HS-5 (cell line): ENCODE data around the gene LINC01488.
A peak's percentile ranks its signal among the peaks of the same experiment; 100 is the strongest.

Source experiments
- DNase-seq: peaks from one replicate; pipeline ENCODE4 v3.0.0-alpha.2; 2012; ENCODE audit warnings: low read depth

LINC01488 gene

DNA sequence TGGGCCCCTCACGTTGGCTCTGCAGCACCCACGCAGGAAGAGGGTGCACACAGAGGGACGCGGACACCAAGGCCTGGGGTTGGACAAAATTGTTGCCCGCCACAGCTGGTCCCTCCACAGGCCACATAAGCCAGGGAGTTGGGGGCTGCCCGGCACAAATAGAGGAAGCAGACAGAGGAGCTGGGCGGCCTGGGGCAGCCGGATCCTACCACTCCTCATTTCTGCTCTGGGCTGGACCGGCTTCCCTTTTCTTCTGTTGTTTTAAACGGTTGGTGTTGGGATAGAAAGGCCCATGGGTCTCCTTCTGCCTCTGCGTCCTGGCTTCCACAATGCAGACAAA, 36.4 kb upstream of the LINC01488 start:
- no peak for DNase-seq

DNA sequence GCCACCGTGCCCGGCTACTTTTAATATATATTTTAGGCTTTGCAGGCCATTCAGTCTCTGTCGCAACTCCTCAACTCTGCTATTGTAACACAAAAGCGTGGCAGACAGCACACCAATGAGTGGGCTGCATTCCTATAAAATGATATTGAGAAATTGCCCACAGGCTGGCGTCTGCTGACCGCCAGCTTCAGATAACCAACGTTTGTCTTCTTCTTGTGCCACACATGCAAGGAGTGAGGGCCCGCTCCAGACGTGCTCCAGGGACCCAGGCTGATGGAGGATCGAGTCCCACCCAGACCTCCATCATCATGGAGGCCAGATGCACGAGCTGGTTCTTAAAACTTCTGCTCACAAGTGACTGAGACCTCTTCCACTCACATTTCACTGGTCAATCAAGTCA, 35.4 kb upstream of the LINC01488 start:
- no peak for DNase-seq

DNA sequence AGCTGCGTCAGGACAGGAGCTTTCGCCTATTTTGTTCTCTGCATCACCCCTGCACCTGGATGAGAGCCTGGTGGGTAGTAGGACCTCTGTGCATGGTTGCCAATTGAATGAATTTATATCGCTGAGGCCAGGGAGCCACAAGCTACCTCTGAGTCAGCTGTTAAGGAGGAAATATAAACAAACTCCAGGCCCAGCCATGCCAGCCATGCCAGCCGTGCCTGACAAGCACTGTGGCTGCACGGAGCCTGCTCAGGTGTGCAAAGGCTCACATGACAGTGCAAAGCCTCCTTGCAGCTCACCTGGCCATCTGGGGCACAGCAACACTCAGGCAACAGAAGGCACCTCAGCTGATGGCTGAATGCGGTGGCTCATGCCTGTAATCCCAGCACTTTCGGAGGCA, 33.7 kb upstream of the LINC01488 start:
- no peak for DNase-seq

DNA sequence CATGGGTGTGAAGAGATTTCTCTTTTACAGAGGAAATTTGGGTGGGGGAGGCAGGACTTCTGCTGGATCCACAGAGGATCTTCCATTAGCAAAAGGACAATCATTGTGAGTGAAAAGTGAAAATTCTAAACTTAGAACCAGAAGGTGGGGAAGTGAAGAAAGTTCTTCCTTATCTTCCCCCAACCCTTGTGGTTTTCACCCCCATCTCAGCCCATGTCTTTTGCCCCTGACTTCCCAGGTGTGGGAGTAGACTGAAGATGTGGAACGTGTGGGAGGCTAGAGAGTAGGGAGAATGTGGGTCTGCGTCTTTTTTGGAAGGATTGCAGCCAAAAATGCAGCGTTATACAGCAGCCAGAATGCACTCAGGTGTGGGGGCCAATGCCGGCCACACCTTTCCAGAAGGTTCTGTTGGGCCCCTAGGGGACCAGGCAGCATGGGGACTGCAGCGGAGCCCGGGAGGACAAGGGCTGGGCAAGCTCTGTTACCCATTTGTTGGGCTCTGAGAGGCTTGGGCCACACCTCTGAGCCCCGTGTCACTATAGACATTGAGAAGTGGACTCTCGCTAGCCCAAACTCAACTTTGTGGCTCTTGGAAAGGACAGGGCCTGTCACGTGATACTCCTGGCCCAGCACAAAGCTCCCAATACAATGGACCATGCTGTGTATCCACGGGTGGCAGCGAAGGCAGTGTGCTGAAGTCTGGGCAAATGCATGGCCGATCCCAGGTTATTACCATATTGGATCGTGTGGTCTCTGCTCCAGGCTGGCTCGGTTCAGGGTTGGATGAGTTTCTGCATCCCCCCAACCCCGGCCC, 32.8 kb upstream of the LINC01488 start:
- DNase-seq = no peak

DNA sequence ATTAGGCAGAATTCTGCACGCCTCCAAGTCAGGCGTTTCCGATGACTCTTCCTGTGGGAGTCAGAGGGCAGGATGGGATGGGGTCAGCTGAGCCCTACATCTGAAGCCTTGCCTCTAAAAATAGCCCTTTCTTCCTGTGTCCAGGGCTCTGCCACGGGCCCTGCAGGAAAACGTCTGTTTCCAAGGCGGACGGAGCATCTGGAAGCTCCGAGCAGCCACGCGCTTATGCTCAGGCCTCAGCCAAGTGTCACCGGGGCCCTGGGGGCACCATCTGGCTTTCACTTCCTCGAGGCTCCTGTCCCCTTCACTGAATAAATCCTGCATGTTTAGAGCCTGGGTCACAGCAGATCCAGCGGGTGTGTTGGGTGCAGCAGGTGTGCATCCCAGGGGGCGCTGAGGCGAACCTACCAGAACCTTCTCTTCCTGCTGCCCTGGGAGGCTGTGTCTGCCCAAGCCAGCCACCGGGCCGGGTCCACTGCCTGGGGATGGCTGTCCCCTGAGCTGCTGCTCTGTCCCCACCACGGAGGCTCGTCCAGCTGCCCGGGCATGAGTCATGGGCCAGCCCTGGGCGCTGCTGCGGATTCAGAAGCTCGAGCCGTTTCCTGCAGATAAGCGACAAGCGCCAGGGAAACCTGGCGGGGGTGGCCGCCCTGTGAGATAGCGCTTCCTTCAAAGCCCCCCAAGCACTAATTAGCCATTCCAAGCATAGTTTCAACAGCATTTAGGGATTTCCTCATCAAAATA, 32.0 kb upstream of the LINC01488 start:
- DNase-seq = no peak

DNA sequence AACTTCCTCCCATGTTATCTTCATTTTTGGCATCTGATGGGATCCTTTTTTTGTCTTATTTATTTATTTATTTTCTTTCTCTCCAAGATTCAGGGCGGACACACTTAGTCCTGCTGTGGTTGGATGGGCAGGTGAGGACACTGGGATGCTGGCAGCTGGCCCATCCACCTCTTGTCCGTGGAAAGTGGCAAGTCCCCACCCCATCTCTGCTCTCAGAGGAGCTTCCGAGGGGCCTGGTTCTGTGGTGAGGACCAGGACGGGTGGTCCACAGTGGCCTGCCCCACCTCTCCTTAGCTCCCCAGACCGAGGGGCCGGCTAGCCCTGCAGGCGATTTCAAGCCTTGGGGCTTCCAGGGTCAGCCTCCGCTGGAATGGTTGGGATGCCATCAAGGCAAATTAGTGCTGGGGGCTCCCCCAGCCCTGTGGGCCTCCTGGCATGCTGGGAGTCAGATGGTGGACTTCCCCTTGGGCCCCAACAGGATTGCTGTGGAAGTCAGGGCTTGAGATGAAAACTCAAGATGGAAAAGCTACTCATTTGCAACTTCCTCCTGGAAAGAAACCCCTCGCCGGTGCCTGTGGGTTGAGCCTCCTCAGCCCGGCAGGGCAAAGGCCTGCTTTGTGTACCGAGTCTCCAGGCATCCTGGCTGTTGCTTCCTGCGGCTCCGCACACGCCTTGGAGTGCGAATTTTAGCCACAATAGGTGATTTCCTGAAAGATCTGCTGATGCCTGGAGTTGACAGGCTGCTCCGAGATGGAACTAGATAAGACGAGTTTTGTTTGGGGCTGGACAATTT, 31.2 kb upstream of the LINC01488 start:
- DNase-seq = no peak

DNA sequence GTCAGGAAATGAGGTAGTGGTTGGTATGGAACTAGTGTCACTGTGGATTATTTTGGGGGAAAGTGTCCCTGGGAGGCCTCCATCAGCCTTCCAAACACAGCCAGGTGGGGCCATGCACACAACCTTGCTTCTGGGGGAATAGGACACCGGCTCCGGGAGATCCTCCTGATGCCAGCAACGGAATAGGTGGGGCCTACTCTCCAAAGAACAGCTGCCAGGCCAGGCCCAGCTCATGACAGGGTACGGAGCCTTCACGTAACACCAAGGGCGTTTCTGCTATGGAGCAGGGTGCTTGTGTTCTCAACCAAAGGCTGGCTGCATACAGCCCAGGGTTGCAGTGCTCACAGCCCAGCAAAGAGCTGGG, 30.6 kb upstream of the LINC01488 start:
- no peak for DNase-seq

DNA sequence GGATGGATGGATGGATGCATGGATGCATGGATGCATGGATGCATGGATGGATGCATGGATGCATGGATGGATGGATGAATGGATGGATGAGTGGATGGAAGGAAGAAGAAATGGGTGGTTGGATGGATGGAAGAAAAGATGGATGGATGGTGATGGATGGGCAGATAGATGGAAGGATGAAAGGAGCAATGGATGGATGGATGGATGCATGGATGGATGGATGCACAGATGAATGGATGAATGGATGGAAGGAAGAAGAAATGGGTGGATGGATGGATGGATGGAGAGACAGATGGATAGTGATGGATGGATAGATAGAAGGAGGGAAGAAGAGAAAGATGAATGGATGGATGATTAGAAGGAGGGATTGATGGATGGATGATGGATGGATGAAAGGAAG, 30.2 kb upstream of the LINC01488 start:
- no peak for DNase-seq

DNA sequence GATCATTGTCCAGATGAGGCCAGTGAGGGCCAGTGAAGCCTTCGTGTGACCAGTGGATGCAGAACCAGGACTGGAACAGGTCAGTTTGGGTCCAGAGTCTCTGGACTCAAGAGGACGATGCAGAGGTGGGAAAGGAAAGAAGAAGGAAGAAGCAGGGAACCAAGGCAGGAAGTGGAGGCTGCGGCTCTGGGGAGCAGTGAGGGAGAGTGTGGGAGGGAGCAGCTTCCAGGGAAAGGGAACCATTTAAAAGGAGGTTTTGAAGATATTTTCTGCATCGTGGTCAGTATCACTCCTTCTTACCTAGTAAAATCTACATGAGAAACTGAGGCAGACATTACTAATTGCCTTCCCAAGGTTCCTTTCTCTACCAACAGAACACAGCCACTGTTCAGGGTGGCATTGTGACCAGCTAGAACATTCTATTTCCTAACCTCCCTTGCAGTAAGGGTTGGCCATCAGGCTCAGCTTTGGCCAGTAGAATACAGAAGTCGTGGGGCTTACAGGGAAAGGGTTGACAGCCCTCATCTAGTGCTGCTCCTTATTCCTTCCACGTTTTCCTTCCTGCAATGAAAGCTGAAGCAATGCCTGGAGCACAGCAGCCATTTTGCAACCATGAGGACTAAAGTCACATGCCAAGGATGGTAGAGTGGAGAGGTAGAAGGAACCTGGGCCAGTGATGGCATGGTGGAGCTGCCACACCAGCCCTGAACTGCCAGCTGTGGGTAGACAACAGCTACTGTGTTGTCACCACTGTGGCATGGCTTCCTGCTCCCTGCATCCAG, 29.1 kb upstream of the LINC01488 start:
- no peak for DNase-seq

DNA sequence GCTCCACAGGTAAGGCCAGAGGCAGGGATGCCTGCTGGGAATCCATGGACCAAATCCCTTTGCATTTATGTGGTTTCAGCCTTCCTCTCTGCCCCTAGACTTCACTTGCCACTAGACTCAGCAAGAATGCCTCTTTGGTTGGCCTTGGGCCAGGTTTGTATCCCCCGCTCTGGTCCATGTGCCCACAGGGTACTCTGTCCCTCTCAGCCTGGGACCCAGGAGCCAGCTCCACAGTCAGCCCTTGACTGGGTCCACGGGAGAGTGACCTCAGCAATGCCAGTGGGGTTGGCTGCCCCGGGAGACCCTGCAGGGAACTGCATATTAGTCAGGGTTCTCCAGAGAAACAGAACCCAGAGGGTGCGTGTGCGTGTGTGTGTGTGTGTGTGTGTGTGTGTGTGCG, 28.3 kb upstream of the LINC01488 start:
- no peak for DNase-seq

DNA sequence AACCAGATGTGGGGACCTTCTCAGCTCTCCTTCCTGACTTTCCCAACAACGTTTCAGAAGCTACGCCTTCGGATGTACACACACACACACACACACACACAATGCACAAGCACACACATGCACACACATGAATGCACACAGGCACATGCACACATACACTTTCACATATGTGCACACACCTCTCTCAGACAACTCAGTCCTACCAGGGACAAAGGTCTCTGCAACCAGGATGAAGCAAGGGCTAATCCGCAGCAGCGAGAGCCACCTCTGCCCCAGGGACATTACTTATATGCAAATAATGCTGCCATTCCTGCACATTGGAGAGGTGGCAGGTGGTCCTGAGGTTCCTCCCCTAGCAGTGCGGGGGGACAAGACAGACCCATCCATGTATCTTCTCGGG, 27.4 kb upstream of the LINC01488 start:
- DNase-seq = no peak

DNA sequence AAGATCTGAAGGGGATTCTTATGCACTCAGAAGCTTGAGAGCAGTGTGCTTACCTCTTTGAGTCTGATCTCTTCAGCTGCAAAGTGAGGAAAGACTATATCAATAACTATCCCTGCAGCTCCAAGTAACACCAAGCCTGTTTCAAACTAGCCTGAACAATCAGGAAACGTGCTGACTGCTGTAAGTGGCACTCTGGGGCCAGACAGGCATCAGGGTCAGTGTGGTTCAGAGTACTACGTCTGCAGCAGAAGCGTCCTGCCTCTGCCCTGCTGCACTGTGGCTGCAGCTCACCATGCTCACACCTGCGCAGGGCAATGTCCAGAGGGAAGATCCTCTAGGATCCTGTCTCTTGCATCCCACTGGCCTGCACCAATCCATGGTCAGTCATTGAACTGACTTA, 25.5 kb upstream of the LINC01488 start:
- no peak for DNase-seq

DNA sequence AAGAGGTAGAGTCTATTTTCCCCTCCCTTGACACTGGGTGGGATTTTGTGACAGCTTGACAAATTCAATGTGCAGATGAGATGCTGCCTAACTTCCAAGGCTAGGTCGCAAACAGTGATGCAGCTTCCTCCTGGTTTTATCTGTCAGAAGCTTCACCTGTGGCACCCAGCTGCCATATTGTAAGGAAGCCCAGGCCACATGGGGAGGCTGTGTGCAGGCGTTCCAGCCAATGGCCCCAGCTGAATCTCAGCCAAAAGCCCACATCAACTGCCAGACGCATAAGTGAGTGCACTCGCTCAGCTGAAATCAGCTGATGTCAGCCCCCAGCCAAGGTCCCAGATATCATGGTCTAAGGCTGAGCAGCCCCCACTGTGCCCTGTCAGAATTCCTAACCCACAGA, 24.8 kb upstream of the LINC01488 start:
- DNase-seq = no peak

DNA sequence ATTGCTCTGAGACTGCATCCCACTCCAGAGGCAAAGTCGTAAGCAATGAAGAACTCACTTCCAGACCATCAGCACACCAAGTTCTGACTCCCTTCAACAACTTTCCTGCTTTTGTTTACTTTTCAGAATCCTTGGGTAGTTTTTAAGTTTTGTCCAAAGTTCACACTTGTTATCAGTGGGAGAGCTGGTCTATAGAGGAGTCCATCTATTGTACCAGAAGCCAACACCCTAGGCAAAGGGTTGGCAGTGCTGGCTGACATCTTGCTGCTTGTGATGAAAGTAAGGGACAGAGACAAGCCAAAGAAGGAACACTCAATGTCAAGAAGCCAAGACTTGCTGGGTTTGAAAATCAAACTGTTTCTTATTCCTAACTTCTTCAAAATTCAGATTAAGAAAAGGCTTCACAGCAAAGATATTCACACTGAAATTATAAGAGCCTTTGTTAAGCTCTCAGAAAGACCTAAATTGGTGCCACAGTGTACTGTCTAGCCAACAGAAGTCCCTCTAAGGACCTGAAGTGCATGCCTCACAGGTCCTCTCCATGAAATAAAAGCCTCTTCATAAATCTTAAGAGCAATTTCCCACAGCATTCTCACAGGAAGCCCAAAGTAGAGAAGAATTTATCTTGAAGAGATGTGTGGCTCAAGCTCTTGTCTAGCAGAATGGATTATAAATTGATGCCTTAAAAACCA, 21.5 kb upstream of the LINC01488 start:
- no peak for DNase-seq

DNA sequence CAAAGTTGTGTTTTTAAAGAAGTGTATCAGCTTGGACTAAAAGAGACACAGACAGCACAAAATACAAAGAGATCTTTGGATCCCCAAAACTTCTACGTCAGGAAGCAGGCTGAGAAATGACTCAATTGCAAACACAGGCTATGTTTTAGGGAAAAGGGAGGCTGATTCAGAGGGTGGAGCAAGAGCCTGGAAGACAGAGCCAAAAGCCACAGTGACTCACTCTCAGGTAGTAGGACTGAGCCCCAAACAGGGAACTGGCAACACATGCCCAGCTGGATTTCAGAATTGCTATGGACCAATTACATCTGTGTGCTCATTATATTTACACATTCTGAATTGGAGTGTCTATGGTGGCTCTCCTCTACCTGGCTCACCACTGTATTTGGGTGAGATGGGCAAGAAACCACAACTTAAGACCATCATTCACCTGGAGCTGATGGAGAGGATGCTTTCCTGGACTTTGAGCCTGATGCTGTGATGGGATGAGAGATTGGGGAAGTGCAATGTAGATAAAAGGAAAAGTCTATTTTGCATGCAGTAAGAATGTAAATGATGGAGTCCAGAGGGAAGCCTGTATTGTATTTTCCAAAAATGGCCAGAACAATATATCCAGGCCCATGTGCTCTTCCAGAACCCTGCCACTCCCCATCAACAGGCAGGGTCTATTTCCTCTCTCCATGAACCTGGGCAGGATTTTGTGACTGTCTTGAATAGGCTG, 20.8 kb upstream of the LINC01488 start:
- DNase-seq = peak; percentile 83

DNA sequence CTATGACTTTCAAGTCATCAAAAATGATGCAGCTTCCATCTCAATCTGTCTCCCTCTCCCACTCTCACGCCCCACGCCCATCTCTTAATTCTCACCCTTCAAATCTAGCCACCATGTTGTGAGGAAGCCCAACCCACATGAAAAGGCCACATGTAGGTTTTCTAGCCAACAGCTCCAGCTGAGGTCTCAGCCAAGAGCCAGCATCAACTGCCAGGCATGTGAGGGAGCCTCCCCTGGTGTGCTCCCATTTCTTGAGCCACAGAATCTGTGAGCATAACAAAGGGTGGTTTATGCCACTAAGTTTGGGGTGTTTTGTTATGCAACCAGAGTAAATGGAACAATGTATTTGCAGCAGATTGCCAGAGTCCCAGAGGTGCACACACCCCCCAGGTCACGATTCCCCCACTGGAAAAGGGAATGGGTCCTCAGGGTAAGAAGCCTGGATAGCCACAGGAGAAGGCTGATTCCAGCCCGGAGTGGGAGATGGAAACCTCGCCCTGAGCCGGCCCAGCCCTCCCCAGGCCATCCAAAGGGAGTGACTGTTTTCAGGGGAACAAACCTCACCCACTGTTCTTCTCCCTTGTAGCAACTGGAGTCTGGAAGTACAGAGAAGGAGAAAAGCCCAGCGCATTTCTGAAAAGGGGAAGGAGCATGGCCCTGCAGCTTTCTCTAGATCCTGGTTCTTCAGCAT, 20.0 kb upstream of the LINC01488 start:
- no peak for DNase-seq

DNA sequence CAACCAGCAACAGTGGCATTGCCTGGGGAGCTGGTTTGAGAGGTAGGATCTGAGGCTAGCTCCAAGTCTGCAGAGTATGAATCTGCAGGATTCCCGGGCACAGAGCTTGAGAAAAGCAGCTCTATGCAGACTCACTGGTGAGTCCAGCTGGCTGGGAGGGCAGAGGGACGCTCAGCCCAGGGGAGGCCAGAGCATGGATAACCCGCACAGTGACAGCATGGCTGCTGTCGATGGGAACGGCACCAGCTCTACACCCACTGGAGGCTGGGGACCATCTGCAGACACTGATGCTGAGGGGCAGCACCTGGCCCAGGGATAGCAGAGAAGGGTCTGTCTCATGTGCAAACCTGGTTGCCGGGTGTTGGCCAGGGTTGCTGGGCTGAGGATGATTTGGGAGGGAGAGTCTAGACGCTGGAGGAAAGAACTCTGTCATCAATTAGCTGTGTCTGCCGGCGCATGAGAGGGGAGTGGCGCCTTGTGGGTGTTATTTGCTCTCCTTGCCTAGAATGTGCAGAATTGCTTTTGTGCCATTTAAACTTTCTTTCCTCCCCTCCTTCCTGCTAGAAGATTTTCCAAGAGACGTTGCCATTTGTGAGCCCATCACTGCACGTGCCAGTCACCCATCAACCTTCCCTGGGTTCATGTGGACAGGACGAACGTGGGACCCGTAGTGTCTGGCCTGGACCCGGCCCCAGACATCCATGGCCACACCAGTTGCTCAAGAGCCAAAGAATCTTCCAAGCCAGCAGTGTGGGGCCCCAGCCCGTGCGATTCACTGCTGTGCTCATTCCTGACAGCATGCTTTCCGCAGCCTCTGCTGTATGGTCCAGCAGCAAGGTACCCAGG, 19.1 kb upstream of the LINC01488 start:
- DNase-seq = no peak

DNA sequence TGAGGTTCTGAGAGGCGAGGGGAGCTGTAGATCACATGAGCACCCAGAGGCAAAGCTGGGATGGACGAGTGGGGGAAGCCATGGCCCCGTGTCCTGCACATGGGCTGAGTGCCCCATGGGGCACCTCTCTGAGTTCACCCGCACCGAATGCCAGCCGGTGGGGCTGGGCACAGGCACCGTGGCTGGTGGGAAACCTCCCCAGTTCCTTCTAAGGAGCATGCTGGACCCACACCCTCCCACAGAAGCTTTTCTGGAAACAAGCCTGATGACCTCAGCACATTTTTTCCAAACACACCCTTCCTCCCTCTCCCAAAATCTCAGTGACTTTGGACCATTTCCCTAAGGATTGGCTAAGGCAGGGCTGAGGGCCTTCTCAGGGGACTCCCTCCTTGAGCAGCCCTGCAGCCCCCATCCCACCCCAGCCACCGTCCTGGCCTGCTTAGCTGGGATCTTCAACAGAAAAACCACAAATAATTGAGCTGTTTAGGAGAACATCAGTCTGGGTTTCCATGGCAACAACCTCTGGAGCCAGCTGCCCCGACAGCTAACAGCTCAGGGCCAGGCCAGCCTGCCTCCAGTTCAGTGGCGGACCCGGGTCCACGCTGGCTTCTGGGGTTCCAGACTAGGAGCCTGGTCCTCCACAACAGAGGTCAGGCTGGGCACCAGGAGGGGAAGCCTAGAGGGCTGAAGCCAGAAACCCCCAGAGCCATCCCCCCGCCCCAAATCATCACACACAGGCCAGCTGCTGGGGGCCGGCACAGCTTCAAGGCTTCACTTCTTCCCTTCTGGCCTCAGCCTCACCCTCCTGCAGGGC, 18.1 kb upstream of the LINC01488 start:
- DNase-seq = no peak
